HEK293 (cell line): Measurements from ENCODE around the gene NCKAP1.

Experiments
- CTCF ChIP-seq: fragments of 450-650 bp; formaldehyde crosslinking; IDR thresholded peaks from 2 replicates; pipeline ENCODE4 v1.5.1; 2016; ENCODE audit warnings: missing biosample characterization, missing genetic modification characterization
- YY1 ChIP-seq: fragments of 450-650 bp; formaldehyde crosslinking; IDR thresholded peaks from 2 replicates; pipeline ENCODE4 v1.5.1; 2018; ENCODE audit warnings: missing biosample characterization, missing genetic modification characterization
- ZNF280D ChIP-seq: fragments of 450-650 bp; formaldehyde crosslinking; IDR thresholded peaks from 2 replicates; pipeline ENCODE4 v1.5.1; 2016; ENCODE audit warnings: missing biosample characterization, missing genetic modification characterization

GRCh38 chr2:183078163-183078463 is 39.9 kb upstream of the NCKAP1 start:
- TF ChIP-seq CTCF (tag by site-specific recombination) (no peak), YY1 (no peak), ZNF280D (tag by site-specific recombination) (no peak)
